Liver (tissue), 9 donors: ENCODE results near the gene PLA2G4D. TPM values are rescaled to one million over a fixed set of nuclear protein-coding genes. Genes with fewer than 3 reads are reported as not detected.

Experiments used
- DNase-seq: peaks from one replicate; pipeline ENCODE4 v3.0.0-alpha.2; 2017; ENCODE audit warnings: low spot score
- H3K27ac ChIP-seq, 2 donors: one replicate each; pipeline ENCODE4 v1.7.0; 2013; ENCODE audit warnings: inconsistent platforms in 2 of 2, low read length in 2 of 2, control low read depth in 1 of 2, low read depth in 1 of 2, mild to moderate bottlenecking in 1 of 2
- H3K27me3 ChIP-seq, 4 donors: one replicate each; pipeline versions ENCODE4 v1.6.1 to v1.7.0; 2013; ENCODE audit warnings: low read length in 3 of 4, inconsistent platforms in 1 of 4, mild to moderate bottlenecking in 1 of 4, moderate library complexity in 1 of 4; ENCODE audit not compliant: control insufficient read depth in 4 of 4, insufficient read depth in 4 of 4
- H3K36me3 ChIP-seq, 4 donors: one replicate each; pipeline versions ENCODE4 v1.6.1 to v1.7.0; 2013; ENCODE audit warnings: low read length in 3 of 4, mild to moderate bottlenecking in 3 of 4, low read depth in 1 of 4, moderate library complexity in 1 of 4; ENCODE audit not compliant: control insufficient read depth in 4 of 4, insufficient read depth in 3 of 4
- H3K4me1 ChIP-seq, 4 donors: one replicate each; pipeline versions ENCODE4 v1.6.1 to v1.7.0; 2013; ENCODE audit warnings: low read length in 3 of 4, mild to moderate bottlenecking in 3 of 4, moderate library complexity in 1 of 4; ENCODE audit not compliant: control insufficient read depth in 4 of 4, insufficient read depth in 4 of 4
- H3K4me3 ChIP-seq, 3 donors: one replicate each; pipeline versions ENCODE4 v1.6.1 to v1.7.0; 2013; ENCODE audit warnings: low read length in 3 of 3, control low read depth in 1 of 3, low read depth in 1 of 3, mild to moderate bottlenecking in 1 of 3
- H3K9ac ChIP-seq, 2 donors: one replicate each; pipeline ENCODE4 v1.7.0; 2013; ENCODE audit warnings: low read length in 2 of 2, mild to moderate bottlenecking in 2 of 2, moderate library complexity in 2 of 2, control low read depth in 1 of 2, low read depth in 1 of 2
- H3K9me3 ChIP-seq, 4 donors: one replicate each; pipeline versions ENCODE4 v1.6.1 to v1.7.0; 2013; ENCODE audit warnings: low read length in 3 of 4; ENCODE audit not compliant: control insufficient read depth in 4 of 4
- ATF3 ChIP-seq: IDR thresholded peaks from 2 replicates; pipeline ENCODE4 v1.6.1; 2016; ENCODE audit warnings: antibody characterized with exemption
- FOXA1 ChIP-seq: IDR thresholded peaks from 2 replicates; pipeline ENCODE4 v1.6.1; 2016; ENCODE audit warnings: antibody characterized with exemption
- GABPA ChIP-seq, 2 donors: IDR thresholded peaks in 1 of 2; conservative IDR thresholded peaks in 1 of 2; 2 replicates each; pipeline ENCODE4 v1.6.1; 2016; ENCODE audit warnings: antibody characterized with exemption in 2 of 2, mild to moderate bottlenecking in 1 of 2, moderate library complexity in 1 of 2
- HNF4A ChIP-seq, 2 donors: conservative IDR thresholded peaks; 2 replicates each; pipeline ENCODE4 v1.6.1; 2016; ENCODE audit warnings: antibody characterized with exemption in 2 of 2, mild to moderate bottlenecking in 2 of 2
- HNF4G ChIP-seq: IDR thresholded peaks from 2 replicates; pipeline ENCODE4 v1.6.1; 2016; ENCODE audit warnings: antibody characterized with exemption
- JUND ChIP-seq, 2 donors: IDR thresholded peaks; 2 replicates each; pipeline ENCODE4 v1.6.1; 2016; ENCODE audit warnings: antibody characterized with exemption in 2 of 2
- NR2F2 ChIP-seq: IDR thresholded peaks from 2 replicates; pipeline ENCODE4 v1.6.1; 2016; ENCODE audit warnings: antibody characterized with exemption
- RAD21 ChIP-seq, 2 donors: IDR thresholded peaks; 2 replicates each; pipeline ENCODE4 v1.6.1; 2016; ENCODE audit warnings: antibody characterized with exemption in 2 of 2, mild to moderate bottlenecking in 2 of 2
- REST ChIP-seq: IDR thresholded peaks from 2 replicates; pipeline ENCODE4 v1.6.1; 2016; ENCODE audit warnings: antibody characterized with exemption, mild to moderate bottlenecking
- SP1 ChIP-seq: IDR thresholded peaks from 2 replicates; pipeline ENCODE4 v1.6.1; 2018; ENCODE audit warnings: antibody characterized with exemption, mild to moderate bottlenecking
- TAF1 ChIP-seq: conservative IDR thresholded peaks from 2 replicates; pipeline ENCODE4 v1.6.1; 2016; ENCODE audit warnings: antibody characterized with exemption, mild to moderate bottlenecking
- ZBTB33 ChIP-seq: IDR thresholded peaks from 2 replicates; pipeline ENCODE4 v1.6.1; 2016; ENCODE audit warnings: antibody characterized with exemption
- WGBS: extraction: QIAGEN DNeasy Blood & Tissue Kit; methylation state at CpG from one replicate; pipeline ENCODE4 v1.1.7; 2013; 5-methylcytosine and 5-hydroxymethylcytosine counted together
- polyA plus RNA-seq, 2 donors: library from polyadenylated mRNA; stranded (reverse) in 1 of 2; unstranded in 1 of 2; fragments of 200-250 nt in 1 of 2; fragments of >200 nt in 1 of 2; fragmentation: Nextera tagmentation in 1 of 2; extraction: Ambion mirVana in 1 of 2; gene quantifications; one replicate each; pipeline versions ENCODE4 v1.2.1 to v1.2.3, GENCODE V29; 2013 to 2015
- total RNA-seq, 2 donors: library from RNA; depleted of rRNA; stranded (reverse); fragments of >200 nt; gene quantifications; one replicate each; pipeline ENCODE4 v1.2.3, GENCODE V29; 2014
- TF ChIP-seq, protein P1 (sequence below): fragments of 150-350 bp; IDR thresholded peaks from 2 replicates; pipeline ENCODE4 v1.5.1; 2017; ENCODE audit warnings: improper control_type of control experiment, low read depth, low read length; ENCODE audit not compliant: missing input control
- TF ChIP-seq, protein P2 (sequence below): IDR thresholded peaks from 2 replicates; pipeline ENCODE4 v1.6.1; 2016; ENCODE audit warnings: antibody characterized with exemption
- donor health status: healthy.
- donor health status: healthy.
- donor health status: healthy.
- donor health status: healthy.
- donor health status: healthy.

PLA2G4D gene
- total and polyA plus RNA-seq, 4 donors = not detected

DNA sequence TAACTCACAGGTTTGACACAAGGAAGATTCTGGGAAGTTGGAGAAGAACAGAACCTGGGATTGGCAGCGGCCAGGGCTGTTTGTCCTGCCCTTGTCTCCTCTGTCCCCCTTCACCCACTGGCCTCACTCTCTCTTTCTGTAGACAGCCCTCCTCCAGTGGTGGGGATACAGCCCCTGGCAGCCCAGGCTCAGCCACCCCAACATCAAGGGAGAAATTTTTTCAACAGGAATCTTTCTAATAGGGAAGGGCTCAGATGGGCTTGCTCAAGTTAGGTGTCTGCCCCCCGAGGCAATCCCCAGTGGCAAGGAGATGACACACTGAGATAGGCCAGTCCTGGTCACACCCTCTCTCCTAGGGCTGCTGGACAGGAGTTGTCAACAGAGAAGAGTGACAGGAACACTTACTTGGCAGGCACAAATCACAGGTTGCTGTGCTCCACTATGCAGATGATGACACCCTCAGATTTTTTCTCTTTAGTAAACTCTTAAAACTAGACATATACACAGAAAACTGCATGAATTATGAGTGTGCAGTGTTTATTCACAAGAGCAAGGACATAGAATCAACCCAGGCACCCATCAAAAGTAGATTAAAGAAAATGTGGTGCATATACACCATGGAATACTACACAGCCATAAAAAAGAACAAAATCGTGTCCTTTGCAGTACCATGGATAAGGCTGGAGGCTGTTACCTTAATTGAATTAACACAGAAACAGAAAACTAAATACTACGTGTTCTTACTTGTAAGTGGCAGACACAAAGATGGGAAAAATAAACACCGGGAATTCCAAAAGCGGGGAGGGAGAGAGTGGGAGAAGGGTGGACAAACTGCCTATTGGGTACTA, 36.3 kb downstream of the PLA2G4D start:
- no peak overlapping the region for H3K4me3 ChIP-seq
- H3K9me3 ChIP-seq = no peaks in the 10 kb centered on the region
- no peak for DNase-seq
- H3K4me1 ChIP-seq = peaks cover 0 to 17% (median 9%) of the 10 kb centered on the region in 4 donors
- TF ChIP-seq TAF1 (no peak), SP1 (no peak), HNF4G (no peak), FOXA1 (no peak), ZBTB33 (no peak), ATF3 (no peak), HNF4A (conservative IDR thresholded peaks at IDR 0.05) (no peak), JUND (IDR thresholded peaks at IDR 0.05) (no peak), RAD21 (IDR thresholded peaks at IDR 0.05) (no peak), GABPA (IDR thresholded peaks at IDR 0.05 in 1 of 2, conservative IDR thresholded peaks at IDR 0.05 in 1 of 2) (no peak), REST (no peak), NR2F2 (no peak)
- TF ChIP-seq, protein P1, sequence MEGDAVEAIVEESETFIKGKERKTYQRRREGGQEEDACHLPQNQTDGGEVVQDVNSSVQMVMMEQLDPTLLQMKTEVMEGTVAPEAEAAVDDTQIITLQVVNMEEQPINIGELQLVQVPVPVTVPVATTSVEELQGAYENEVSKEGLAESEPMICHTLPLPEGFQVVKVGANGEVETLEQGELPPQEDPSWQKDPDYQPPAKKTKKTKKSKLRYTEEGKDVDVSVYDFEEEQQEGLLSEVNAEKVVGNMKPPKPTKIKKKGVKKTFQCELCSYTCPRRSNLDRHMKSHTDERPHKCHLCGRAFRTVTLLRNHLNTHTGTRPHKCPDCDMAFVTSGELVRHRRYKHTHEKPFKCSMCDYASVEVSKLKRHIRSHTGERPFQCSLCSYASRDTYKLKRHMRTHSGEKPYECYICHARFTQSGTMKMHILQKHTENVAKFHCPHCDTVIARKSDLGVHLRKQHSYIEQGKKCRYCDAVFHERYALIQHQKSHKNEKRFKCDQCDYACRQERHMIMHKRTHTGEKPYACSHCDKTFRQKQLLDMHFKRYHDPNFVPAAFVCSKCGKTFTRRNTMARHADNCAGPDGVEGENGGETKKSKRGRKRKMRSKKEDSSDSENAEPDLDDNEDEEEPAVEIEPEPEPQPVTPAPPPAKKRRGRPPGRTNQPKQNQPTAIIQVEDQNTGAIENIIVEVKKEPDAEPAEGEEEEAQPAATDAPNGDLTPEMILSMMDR = no peak
- TF ChIP-seq, protein P2, sequence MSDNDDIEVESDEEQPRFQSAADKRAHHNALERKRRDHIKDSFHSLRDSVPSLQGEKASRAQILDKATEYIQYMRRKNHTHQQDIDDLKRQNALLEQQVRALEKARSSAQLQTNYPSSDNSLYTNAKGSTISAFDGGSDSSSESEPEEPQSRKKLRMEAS = no peak
- H3K9ac ChIP-seq = no peak overlapping the region
- no peak overlapping the region for H3K27ac ChIP-seq
- H3K27me3 ChIP-seq = no peaks in the 10 kb centered on the region
- 80% methylated on average over 6 of the region's 6 CpGs for WGBS
- H3K36me3 ChIP-seq = no peaks in the 10 kb centered on the region
